PC-9 (cell line): ENCODE data around the gene CCDC138. TPM values are rescaled to one million over a fixed set of nuclear protein-coding genes. Genes with fewer than 3 reads are reported as not detected.

ENCODE experiments used
- BruUV-seq: library from RNA; stranded (reverse); fragments of 400-500 nt; replicated peaks from 2 replicates; lab custom pipeline; 2021; lab: Mats Ljungman, UMichigan
- CTCF ChIA-PET: fragments of 300-600 bp; sonication (Branson Sonifier 250); formaldehyde crosslinking; loops from one replicate; lab custom pipeline; 2022; ENCODE audit warnings: antibody characterized with exemption; lab: Charles Lee
- POLR2A ChIA-PET: fragments of 300-600 bp; sonication (Branson Sonifier 250); formaldehyde crosslinking; loops from one replicate; lab custom pipeline; 2022; ENCODE audit warnings: antibody characterized with exemption; ENCODE audit not compliant: unreplicated experiment; lab: Charles Lee
- DNase-seq, 2 experiments: peaks; one replicate each; pipeline versions ENCODE4 v3.0.0 to v3.0.0-alpha.2; 2015 to 2022; ENCODE audit warnings: mixed read lengths in 1 of 2
- H2AFZ ChIP-seq: fragments of 200-600 bp; sonication (generic); 2 replicates; pipeline ENCODE4 v1.8.1; 2017; ENCODE audit warnings: antibody characterized with exemption
- H3F3A ChIP-seq: fragments of 200-600 bp; sonication (generic); 2 replicates; pipeline ENCODE4 v1.8.1; 2017; ENCODE audit warnings: antibody characterized with exemption, mild to moderate bottlenecking, low read depth; ENCODE audit not compliant: insufficient read depth
- H3K27ac ChIP-seq: fragments of 200-600 bp; sonication (generic); 2 replicates; pipeline ENCODE4 v1.6.1; 2016; ENCODE audit warnings: mixed run types
- H3K27me3 ChIP-seq: fragments of 200-600 bp; sonication (generic); 2 replicates; pipeline ENCODE4 v1.6.1; 2016; ENCODE audit warnings: low read depth, mixed run types; ENCODE audit not compliant: insufficient read depth
- H3K36me3 ChIP-seq: fragments of 200-600 bp; sonication (generic); 2 replicates; pipeline ENCODE4 v1.6.1; 2016; ENCODE audit warnings: low read depth, mixed run types
- H3K4me1 ChIP-seq: fragments of 200-600 bp; sonication (generic); replicated peaks from 2 replicates; pipeline ENCODE4 v1.6.1; 2016; ENCODE audit warnings: mixed run types; ENCODE audit not compliant: insufficient read depth
- H3K4me2 ChIP-seq: fragments of 200-600 bp; sonication (generic); 2 replicates; pipeline ENCODE4 v1.6.1; 2017; ENCODE audit warnings: mixed run types
- H3K4me3 ChIP-seq: fragments of 200-600 bp; sonication (generic); 2 replicates; pipeline ENCODE4 v1.6.1; 2016; ENCODE audit warnings: mixed run types
- H3K79me2 ChIP-seq: fragments of 200-600 bp; sonication (generic); 2 replicates; pipeline ENCODE4 v1.6.1; 2017; ENCODE audit warnings: low read depth, mixed run types
- H3K9me2 ChIP-seq: fragments of 200-600 bp; sonication (generic); 2 replicates; pipeline ENCODE4 v1.8.1; 2017; ENCODE audit warnings: mild to moderate bottlenecking; ENCODE audit not compliant: insufficient read depth
- H3K9me3 ChIP-seq: fragments of 200-600 bp; sonication (generic); 2 replicates; pipeline ENCODE4 v1.8.1; 2016; ENCODE audit warnings: low read depth; ENCODE audit not compliant: insufficient read depth
- H4K20me1 ChIP-seq: fragments of 200-600 bp; sonication (generic); 2 replicates; pipeline ENCODE4 v1.8.1; 2017; ENCODE audit not compliant: insufficient read depth
- CTCF ChIP-seq: fragments of 200-600 bp; sonication (generic); conservative IDR thresholded peaks from 2 replicates; pipeline ENCODE4 v1.6.1; 2017; ENCODE audit warnings: mixed run types, antibody characterized with exemption, mild to moderate bottlenecking, moderate library complexity
- EZH2 ChIP-seq: fragments of 200-600 bp; sonication (generic); IDR thresholded peaks from 2 replicates; pipeline ENCODE4 v1.8.0; 2017; ENCODE audit warnings: antibody characterized with exemption, low read depth
- intact Hi-C: fragments of 100-400 bp; cut with micrococcal nuclease; formaldehyde crosslinking; loops from one replicate; pipeline ENCODE4 v1.10.0; 2022; ENCODE audit not compliant: unreplicated experiment
- total RNA-seq: library from RNA; stranded (reverse); gene quantifications from 2 replicates; pipeline ENCODE4 v1.2.3, GENCODE V29; 2021

CCDC138 gene
- total RNA-seq, 1 experiment from 2014 or later, result 10.1 TPM

- Histone ChIP-seq H3K9me2 (no peaks in the 10 kb centered on the region), H3K27me3 (no peaks in the 10 kb centered on the region), H3K36me3 (0 out of 2 replicates have a peak, but pooled peaks cover 7% of the 10 kb centered on the region), H2AFZ (no peak overlapping the region), H3K4me3 (no peak overlapping the region), H3K9me3 (peaks cover 9% of the 10 kb centered on the region; the same call in 1 of the 2 replicates), H3K4me1 (peaks cover 10% of the 10 kb centered on the region), H3K4me2 (no peak overlapping the region), H3K79me2 (no peaks in the 10 kb centered on the region), H4K20me1 (no peaks in the 10 kb centered on the region), H3K27ac (no peak overlapping the region), H3F3A (peaks cover 7% of the 10 kb centered on the region; the same call in 1 of the 2 replicates)
- ChIA-PET POLR2A (no interaction called here), CTCF (interaction anchor here (0.6 kb wide), 1 partner anchor 20 kb away, joined by 3 read pairs; no protein-coding TSS in a partner anchor)
- intact Hi-C loops, result no loop called here
- no TSS peak for BruUV-seq
- TF ChIP-seq CTCF (no peak), EZH2 (no peak)
- no peak for DNase-seq
These were observed 48.0 kb downstream of the CCDC138 start for GRCh38 chr2:108834620-108835019.

DNA sequence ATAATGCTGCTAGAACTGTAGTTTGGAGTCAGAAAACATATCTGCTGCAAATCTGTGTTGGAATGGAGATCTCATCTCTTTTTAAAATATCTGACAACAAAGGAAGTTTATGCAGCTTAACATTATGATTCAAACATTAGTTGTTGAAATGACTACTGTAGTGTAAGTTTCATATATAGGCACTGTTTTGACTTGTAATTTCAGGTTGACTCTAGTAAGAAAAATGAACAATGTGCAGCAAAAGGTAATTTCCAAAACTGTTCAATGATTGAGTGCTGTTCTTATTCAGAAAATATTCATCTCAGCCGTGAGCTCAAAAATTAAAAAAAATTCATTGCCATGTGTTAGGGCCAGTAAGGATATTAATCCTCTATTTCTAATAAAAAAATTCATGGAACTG lies 48.5 kb downstream of the CCDC138 start:
- H3K9me2 ChIP-seq, result no peaks in the 10 kb centered on the region
- no peak overlapping the region for H3K27ac ChIP-seq
- H3K4me3 ChIP-seq, result no peak overlapping the region
- ChIA-PET CTCF (interaction anchor here (0.6 kb wide), 1 partner anchor 19 kb away, joined by 3 read pairs; no protein-coding TSS in a partner anchor), POLR2A (no interaction called here)
- no peak overlapping the region for H3K4me2 ChIP-seq
- no peaks in the 10 kb centered on the region for H4K20me1 ChIP-seq
- H3K9me3 ChIP-seq, result peaks cover 9% of the 10 kb centered on the region; the same call in 1 of the 2 replicates
- no peak for TF ChIP-seq CTCF
- no peak for TF ChIP-seq EZH2
- intact Hi-C loops, result no loop called here
- no peaks in the 10 kb centered on the region for H3K79me2 ChIP-seq
- H3K36me3 ChIP-seq, result 0 out of 2 replicates have a peak, but pooled peaks cover 7% of the 10 kb centered on the region
- H3F3A ChIP-seq, result peaks cover 7% of the 10 kb centered on the region
- H3K27me3 ChIP-seq, result no peaks in the 10 kb centered on the region
- H2AFZ ChIP-seq, result no peak overlapping the region
- peaks cover 10% of the 10 kb centered on the region for H3K4me1 ChIP-seq
- DNase-seq, result no peak
- BruUV-seq, result no TSS peak

- TF ChIP-seq CTCF, result no peak
- TF ChIP-seq EZH2, result no peak
- H3K9me3 ChIP-seq, result peaks cover 14% of the 10 kb centered on the region
- no peak overlapping the region for H3K4me2 ChIP-seq
- peaks cover 7% of the 10 kb centered on the region for H3F3A ChIP-seq
- H3K36me3 ChIP-seq, result peaks cover 10% of the 10 kb centered on the region; the same call in 1 of the 2 replicates
- H4K20me1 ChIP-seq, result no peaks in the 10 kb centered on the region
- no peaks in the 10 kb centered on the region for H3K27me3 ChIP-seq
- no peak overlapping the region for H2AFZ ChIP-seq
- BruUV-seq, result no TSS peak
- ChIA-PET CTCF (no interaction called here), POLR2A (no interaction called here)
- H3K79me2 ChIP-seq, result no peaks in the 10 kb centered on the region
- peaks cover 10% of the 10 kb centered on the region for H3K4me1 ChIP-seq
- no peak overlapping the region for H3K4me3 ChIP-seq
- intact Hi-C loops, result no loop called here
- DNase-seq, result no peak
- no peaks in the 10 kb centered on the region for H3K9me2 ChIP-seq
- H3K27ac ChIP-seq, result no peak overlapping the region
These were observed 50.6 kb downstream of the CCDC138 start for GRCh38 chr2:108837198-108837597.
